ENCODE measurements around the gene TBC1D4. TPM values are rescaled to one million over a fixed set of nuclear protein-coding genes. Genes with fewer than 3 reads are reported as not detected.

TBC1D4 gene
- total and polyA plus RNA-seq, 10 of the 15 experiments (the other 5 are each of a cell fraction or from before 2014, with no cell fraction given): 11.0 to 38.6 (median 25.5) TPM

DNA sequence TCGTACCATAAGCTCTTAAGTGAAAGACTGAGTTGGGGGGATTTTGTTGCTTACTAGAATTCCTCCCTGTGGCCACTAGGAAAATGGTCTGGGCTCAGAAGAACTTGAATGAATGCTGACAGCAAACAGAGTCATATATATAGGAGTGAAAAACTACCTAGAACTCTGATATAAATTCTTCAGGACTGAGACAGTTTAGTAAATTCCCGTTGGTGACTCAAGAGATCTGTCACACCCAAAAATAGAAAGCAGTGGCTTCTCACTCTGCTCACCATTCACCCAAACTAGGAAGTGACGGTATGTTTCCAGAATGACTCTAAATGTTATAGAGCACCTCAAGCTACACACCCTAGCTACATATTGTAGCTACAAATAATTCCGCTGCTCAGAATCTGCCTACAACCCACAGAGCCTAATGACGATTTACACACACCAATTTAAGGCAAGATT is 116.2 kb downstream of the TBC1D4 start (continued):
- no peak for TF ChIP-seq BRCA1 (IDR thresholded peaks at IDR 0.05; ENCODE audit: low read depth, low read length)
- TF ChIP-seq RAD51 (IDR thresholded peaks at IDR 0.05): no peak
- peak; percentile 46; the same call in 1 of the 2 replicates for TF ChIP-seq JUND (IDR thresholded peaks at IDR 0.05; ENCODE audit: low read depth, low read length)
- no peak for TF ChIP-seq POLR2A (IDR thresholded peaks at IDR 0.05; ENCODE audit: low read depth, low read length)
- TF ChIP-seq CREB1 (IDR thresholded peaks at IDR 0.05; ENCODE audit: low read depth): peak; percentile 93
- peak; percentile 74; the same call in 1 of the 2 replicates for TF ChIP-seq EED (IDR thresholded peaks at IDR 0.05; ENCODE audit: low read depth)
- no peak for TF ChIP-seq SUPT20H (IDR thresholded peaks at IDR 0.05; ENCODE audit: borderline replicate concordance, control insufficient read depth, low read depth, low read length)
- no peak for TF ChIP-seq POLR2AphosphoS2 (IDR thresholded peaks at IDR 0.05; ENCODE audit: low read depth, low read length)
- TF ChIP-seq ZBED1 (IDR thresholded peaks at IDR 0.05; ENCODE audit: borderline replicate concordance): peak; percentile 74; the same call in 1 of the 2 replicates
- TF ChIP-seq, protein P1, sequence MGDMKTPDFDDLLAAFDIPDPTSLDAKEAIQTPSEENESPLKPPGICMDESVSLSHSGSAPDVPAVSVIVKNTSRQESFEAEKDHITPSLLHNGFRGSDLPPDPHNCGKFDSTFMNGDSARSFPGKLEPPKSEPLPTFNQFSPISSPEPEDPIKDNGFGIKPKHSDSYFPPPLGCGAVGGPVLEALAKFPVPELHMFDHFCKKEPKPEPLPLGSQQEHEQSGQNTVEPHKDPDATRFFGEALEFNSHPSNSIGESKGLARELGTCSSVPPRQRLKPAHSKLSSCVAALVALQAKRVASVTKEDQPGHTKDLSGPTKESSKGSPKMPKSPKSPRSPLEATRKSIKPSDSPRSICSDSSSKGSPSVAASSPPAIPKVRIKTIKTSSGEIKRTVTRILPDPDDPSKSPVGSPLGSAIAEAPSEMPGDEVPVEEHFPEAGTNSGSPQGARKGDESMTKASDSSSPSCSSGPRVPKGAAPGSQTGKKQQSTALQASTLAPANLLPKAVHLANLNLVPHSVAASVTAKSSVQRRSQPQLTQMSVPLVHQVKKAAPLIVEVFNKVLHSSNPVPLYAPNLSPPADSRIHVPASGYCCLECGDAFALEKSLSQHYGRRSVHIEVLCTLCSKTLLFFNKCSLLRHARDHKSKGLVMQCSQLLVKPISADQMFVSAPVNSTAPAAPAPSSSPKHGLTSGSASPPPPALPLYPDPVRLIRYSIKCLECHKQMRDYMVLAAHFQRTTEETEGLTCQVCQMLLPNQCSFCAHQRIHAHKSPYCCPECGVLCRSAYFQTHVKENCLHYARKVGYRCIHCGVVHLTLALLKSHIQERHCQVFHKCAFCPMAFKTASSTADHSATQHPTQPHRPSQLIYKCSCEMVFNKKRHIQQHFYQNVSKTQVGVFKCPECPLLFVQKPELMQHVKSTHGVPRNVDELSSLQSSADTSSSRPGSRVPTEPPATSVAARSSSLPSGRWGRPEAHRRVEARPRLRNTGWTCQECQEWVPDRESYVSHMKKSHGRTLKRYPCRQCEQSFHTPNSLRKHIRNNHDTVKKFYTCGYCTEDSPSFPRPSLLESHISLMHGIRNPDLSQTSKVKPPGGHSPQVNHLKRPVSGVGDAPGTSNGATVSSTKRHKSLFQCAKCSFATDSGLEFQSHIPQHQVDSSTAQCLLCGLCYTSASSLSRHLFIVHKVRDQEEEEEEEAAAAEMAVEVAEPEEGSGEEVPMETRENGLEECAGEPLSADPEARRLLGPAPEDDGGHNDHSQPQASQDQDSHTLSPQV (IDR thresholded peaks at IDR 0.05): no peak
- TF ChIP-seq CBX5 (IDR thresholded peaks at IDR 0.05; ENCODE audit: low read depth): no peak; the same call in 1 of the 2 replicates
- no peak for TF ChIP-seq PAX8 (IDR thresholded peaks at IDR 0.05)
- TF ChIP-seq, protein P2, sequence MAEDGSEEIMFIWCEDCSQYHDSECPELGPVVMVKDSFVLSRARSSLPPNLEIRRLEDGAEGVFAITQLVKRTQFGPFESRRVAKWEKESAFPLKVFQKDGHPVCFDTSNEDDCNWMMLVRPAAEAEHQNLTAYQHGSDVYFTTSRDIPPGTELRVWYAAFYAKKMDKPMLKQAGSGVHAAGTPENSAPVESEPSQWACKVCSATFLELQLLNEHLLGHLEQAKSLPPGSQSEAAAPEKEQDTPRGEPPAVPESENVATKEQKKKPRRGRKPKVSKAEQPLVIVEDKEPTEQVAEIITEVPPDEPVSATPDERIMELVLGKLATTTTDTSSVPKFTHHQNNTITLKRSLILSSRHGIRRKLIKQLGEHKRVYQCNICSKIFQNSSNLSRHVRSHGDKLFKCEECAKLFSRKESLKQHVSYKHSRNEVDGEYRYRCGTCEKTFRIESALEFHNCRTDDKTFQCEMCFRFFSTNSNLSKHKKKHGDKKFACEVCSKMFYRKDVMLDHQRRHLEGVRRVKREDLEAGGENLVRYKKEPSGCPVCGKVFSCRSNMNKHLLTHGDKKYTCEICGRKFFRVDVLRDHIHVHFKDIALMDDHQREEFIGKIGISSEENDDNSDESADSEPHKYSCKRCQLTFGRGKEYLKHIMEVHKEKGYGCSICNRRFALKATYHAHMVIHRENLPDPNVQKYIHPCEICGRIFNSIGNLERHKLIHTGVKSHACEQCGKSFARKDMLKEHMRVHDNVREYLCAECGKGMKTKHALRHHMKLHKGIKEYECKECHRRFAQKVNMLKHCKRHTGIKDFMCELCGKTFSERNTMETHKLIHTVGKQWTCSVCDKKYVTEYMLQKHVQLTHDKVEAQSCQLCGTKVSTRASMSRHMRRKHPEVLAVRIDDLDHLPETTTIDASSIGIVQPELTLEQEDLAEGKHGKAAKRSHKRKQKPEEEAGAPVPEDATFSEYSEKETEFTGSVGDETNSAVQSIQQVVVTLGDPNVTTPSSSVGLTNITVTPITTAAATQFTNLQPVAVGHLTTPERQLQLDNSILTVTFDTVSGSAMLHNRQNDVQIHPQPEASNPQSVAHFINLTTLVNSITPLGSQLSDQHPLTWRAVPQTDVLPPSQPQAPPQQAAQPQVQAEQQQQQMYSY (CRISPR knock-in tag; IDR thresholded peaks at IDR 0.05): no peak
- no peak for TF ChIP-seq NR2F1 (conservative IDR thresholded peaks at IDR 0.05)
- TF ChIP-seq EP300 (IDR thresholded peaks at IDR 0.05; ENCODE audit: borderline replicate concordance in 1 of 2, control insufficient read depth in 1 of 2, low read depth in 2 of 2, low read length in 2 of 2): peak; percentile 83 to 86; a peak in 3 of 4 replicates
- no peak for TF ChIP-seq HDAC6 (IDR thresholded peaks at IDR 0.05; ENCODE audit: unreplicated experiment)
- peak in 1 of 2 experiments; percentile 66; a peak in 1 of 4 replicates for TF ChIP-seq SRF (IDR thresholded peaks at IDR 0.05; ENCODE audit: low read depth in 2 of 2, low read length in 2 of 2)
- TF ChIP-seq FOS (IDR thresholded peaks at IDR 0.05; ENCODE audit: borderline replicate concordance, extremely low read depth, insufficient read length): no peak
- no peak for TF ChIP-seq SREBF1 (IDR thresholded peaks at IDR 0.05; ENCODE audit: low read length)
- TF ChIP-seq, protein P3, sequence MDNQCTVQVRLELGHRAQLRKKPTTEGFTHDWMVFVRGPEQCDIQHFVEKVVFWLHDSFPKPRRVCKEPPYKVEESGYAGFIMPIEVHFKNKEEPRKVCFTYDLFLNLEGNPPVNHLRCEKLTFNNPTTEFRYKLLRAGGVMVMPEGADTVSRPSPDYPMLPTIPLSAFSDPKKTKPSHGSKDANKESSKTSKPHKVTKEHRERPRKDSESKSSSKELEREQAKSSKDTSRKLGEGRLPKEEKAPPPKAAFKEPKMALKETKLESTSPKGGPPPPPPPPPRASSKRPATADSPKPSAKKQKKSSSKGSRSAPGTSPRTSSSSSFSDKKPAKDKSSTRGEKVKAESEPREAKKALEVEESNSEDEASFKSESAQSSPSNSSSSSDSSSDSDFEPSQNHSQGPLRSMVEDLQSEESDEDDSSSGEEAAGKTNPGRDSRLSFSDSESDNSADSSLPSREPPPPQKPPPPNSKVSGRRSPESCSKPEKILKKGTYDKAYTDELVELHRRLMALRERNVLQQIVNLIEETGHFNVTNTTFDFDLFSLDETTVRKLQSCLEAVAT (IDR thresholded peaks at IDR 0.05): peak; percentile 85
- no peak for TF ChIP-seq SIX5 (IDR thresholded peaks at IDR 0.05; ENCODE audit: low read depth, low read length, severe bottlenecking)

Data from GM12878 (cell line).